ENCODE measurements around the gene SLC35D1. TPM values are rescaled to one million over a fixed set of nuclear protein-coding genes. Genes with fewer than 3 reads are reported as not detected.
A peak's percentile ranks its signal among the peaks of the same experiment; 100 is the strongest.

SLC35D1 gene
- total RNA-seq, 6 experiments from 2014 or later, result 19.8 to 26.0 (median 22.3) TPM

DNA sequence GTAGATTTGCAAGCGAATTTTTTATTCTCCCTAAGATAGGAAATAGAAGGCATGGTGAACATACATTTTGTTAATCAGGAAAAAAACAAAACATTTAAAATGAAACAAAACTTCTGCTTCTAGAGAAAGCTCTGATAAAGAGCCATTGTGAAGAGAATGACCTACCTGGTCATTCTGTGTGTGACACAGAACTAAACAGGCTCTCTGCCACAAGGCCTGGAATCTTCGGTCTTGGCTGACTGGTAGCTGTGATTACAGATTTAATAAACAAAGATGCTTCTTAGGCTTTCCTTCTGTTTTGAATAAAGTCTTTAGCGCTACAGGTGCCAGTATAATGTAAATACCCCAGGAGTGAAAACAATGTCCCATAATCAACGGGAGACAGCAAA is 22.1 kb downstream of the SLC35D1 start:
- TF ChIP-seq CTCF (IDR thresholded peaks at IDR 0.05), result no peak
- DNase-seq, result no peak
- Mint-ChIP-seq H3K27ac (no peak overlapping the region), H3K4me1 (ENCODE audit: low read depth) (no peaks in the 10 kb centered on the region; the same call in 1 of the 2 replicates), H3K4me3 (no peak overlapping the region), H3K27me3 (ENCODE audit: insufficient read depth) (no peaks in the 10 kb centered on the region), H3K36me3 (ENCODE audit: low read depth) (peaks cover 40% of the 10 kb centered on the region), H3K9me3 (peaks cover 5% of the 10 kb centered on the region; the same call in 1 of the 2 replicates)

- Mint-ChIP-seq H3K36me3 (ENCODE audit: low read depth) (peaks cover 35% of the 10 kb centered on the region), H3K4me3 (no peak overlapping the region), H3K27me3 (ENCODE audit: insufficient read depth) (no peaks in the 10 kb centered on the region), H3K9me3 (peaks cover 5% of the 10 kb centered on the region; the same call in 1 of the 2 replicates), H3K4me1 (ENCODE audit: low read depth) (no peaks in the 10 kb centered on the region; the same call in 1 of the 2 replicates), H3K27ac (no peak overlapping the region)
- DNase-seq, result no peak
- no peak for TF ChIP-seq CTCF (IDR thresholded peaks at IDR 0.05)
Measured at GRCh38 chr1:67031121-67031858, 22.7 kb downstream of the SLC35D1 start.

- no peak for DNase-seq
- Mint-ChIP-seq H3K9me3 (0 out of 2 replicates have a peak, but pooled peaks cover 5% of the 10 kb centered on the region), H3K27me3 (ENCODE audit: insufficient read depth) (no peaks in the 10 kb centered on the region), H3K36me3 (ENCODE audit: low read depth) (peaks cover 31% of the 10 kb centered on the region), H3K27ac (no peak overlapping the region), H3K4me3 (no peak overlapping the region), H3K4me1 (ENCODE audit: low read depth) (no peaks in the 10 kb centered on the region; the same call in 1 of the 2 replicates)
- no peak for TF ChIP-seq CTCF (IDR thresholded peaks at IDR 0.05)
Measured at GRCh38 chr1:67029472-67029871, 24.5 kb downstream of the SLC35D1 start.

- H3K4me1 Mint-ChIP-seq (ENCODE audit: low read depth), result peaks cover 52% of the 10 kb centered on the region
- DNase-seq, result no peak
- no peaks in the 10 kb centered on the region for H3K27me3 Mint-ChIP-seq (ENCODE audit: insufficient read depth)
- peaks cover 40% of the 10 kb centered on the region for H3K36me3 Mint-ChIP-seq (ENCODE audit: low read depth)
- H3K9me3 Mint-ChIP-seq, result no peaks in the 10 kb centered on the region
- peak overlapping the region; percentile 81 for H3K27ac Mint-ChIP-seq
- H3K4me3 Mint-ChIP-seq, result peak overlapping the region; percentile 57
- TF ChIP-seq CTCF (IDR thresholded peaks at IDR 0.05), result no peak
Measured at GRCh38 chr1:67020765-67021164, 33.2 kb downstream of the SLC35D1 start.

GRCh38 chr1:67020304-67020703 is 33.6 kb downstream of the SLC35D1 start:
- peak; percentile 23 for DNase-seq
- H3K4me1 Mint-ChIP-seq (ENCODE audit: low read depth), result peaks cover 52% of the 10 kb centered on the region
- no peaks in the 10 kb centered on the region for H3K27me3 Mint-ChIP-seq (ENCODE audit: insufficient read depth)
- peaks cover 35% of the 10 kb centered on the region for H3K36me3 Mint-ChIP-seq (ENCODE audit: low read depth)
- H3K9me3 Mint-ChIP-seq, result no peaks in the 10 kb centered on the region
- H3K27ac Mint-ChIP-seq, result peak overlapping the region; percentile 81
- TF ChIP-seq CTCF (IDR thresholded peaks at IDR 0.05), result no peak
- peak overlapping the region; percentile 57 for H3K4me3 Mint-ChIP-seq
